SJSA1 (cell line): ENCODE data around the gene KRTAP10-7. TPM values are rescaled to one million over a fixed set of nuclear protein-coding genes. Genes with fewer than 3 reads are reported as not detected.
"Not testable (repeated sequence)": the region's sequence is repeated elsewhere in the genome, so short reads cannot be mapped to it uniquely, and the experiment has no call there.

Experiments used
- DNase-seq, 2 experiments: peaks; one replicate each; pipeline ENCODE4 v3.0.0-alpha.2; 2015 to 2020; ENCODE audit warnings: low spot score in 2 of 2, low read depth in 1 of 2
- H3K27ac ChIP-seq: fragments of 250-450 bp; sonication (Bioruptor Pico); 2 replicates; pipeline ENCODE4 v1.5.1; 2020; ENCODE audit warnings: mild to moderate bottlenecking, moderate library complexity
- H3K27me3 ChIP-seq: fragments of 250-450 bp; sonication (Bioruptor Pico); replicated peaks from 2 replicates; pipeline ENCODE4 v1.5.1; 2020; ENCODE audit warnings: mild to moderate bottlenecking, moderate library complexity
- H3K36me3 ChIP-seq: fragments of 250-450 bp; sonication (Bioruptor Pico); 2 replicates; pipeline ENCODE4 v1.5.1; 2020; ENCODE audit warnings: mild to moderate bottlenecking
- H3K4me1 ChIP-seq: fragments of 250-450 bp; sonication (Bioruptor Pico); replicated peaks from 2 replicates; pipeline ENCODE4 v1.6.1; 2021; ENCODE audit warnings: mild to moderate bottlenecking
- H3K4me3 ChIP-seq: fragments of 250-450 bp; sonication (Bioruptor Pico); 2 replicates; pipeline ENCODE4 v1.5.1; 2020; ENCODE audit warnings: mild to moderate bottlenecking
- H3K9me3 ChIP-seq: fragments of 250-450 bp; sonication (Bioruptor Pico); replicated peaks from 2 replicates; pipeline ENCODE4 v1.5.1; 2020; ENCODE audit warnings: mild to moderate bottlenecking
- total RNA-seq: library from RNA; depleted of rRNA; stranded (reverse); fragments of >200 nt; shearing (Covaris generic); gene quantifications from 2 replicates; pipeline ENCODE4 v1.2.3, GENCODE V29; 2014; rRNA removed

The KRTAP10-7 gene
- total RNA-seq, 1 experiment from 2014 or later = not detected

DNA sequence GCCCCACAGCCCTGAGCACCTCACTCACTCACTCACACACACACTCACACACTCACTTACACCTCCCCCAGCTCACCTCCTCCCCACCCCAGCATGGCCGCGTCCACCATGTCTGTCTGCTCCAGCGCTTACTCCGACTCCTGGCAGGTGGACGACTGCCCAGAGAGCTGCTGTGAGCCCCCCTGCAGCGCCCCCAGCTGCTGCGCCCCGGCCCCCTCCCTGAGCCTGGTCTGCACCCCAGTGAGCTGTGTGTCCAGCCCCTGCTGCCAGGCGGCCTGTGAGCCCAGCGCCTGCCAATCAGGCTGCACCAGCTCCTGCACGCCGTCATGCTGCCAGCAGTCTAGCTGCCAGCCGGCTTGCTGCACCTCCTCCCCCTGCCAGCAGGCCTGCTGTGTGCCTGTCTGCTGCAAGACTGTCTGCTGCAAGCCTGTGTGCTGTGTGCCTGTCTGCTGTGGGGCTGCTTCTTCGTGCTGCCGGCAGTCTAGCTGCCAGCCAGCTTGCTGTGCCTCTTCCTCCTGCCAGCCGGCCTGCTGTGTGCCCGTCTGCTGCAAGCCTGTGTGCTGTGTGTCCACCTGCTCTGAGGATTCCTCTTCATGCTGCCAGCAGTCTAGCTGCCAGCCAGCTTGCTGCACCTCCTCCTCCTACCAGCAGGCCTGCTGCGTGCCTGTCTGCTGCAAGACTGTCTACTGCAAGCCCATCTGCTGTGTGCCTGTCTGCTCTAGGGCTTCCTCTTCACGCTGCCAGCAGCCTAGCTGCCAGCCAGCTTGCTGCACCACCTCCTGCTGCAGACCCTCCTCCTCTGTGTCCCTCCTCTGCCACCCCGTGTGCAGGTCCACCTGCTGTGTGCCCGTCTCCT lies 46.2 kb downstream of the KRTAP10-7 start, which contains the start of gene KRTAP10-11:
Gene KRTAP10-11 (plus strand): TSS at position 49 of the 856 bp plus-strand sequence. CDS start 45 bp downstream, at position 94.
- DNase-seq, H3K27ac ChIP-seq, H3K27me3 ChIP-seq, H3K4me3 ChIP-seq, H3K36me3 ChIP-seq, H3K4me1 ChIP-seq, H3K9me3 ChIP-seq: not testable (repeated sequence)

DNA sequence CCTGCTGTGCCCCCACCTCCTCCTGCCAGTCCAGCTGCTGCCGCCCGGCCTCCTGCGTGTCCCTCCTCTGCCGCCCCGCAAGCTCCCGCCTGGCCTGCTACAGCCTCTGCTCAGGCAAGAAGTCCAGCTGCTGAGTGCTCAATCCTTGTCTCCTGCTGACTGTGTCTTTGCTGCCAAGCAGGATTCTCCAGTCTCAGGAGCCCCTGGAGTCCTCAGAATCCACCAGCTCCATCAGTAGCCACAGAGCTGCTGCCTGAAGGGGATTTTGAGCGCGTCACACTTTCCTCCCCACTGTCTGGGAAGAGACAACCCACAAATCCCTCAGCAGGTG lies 46.8 kb downstream of the KRTAP10-7 start:
- Histone ChIP-seq H3K27ac (no peak overlapping the region), H3K27me3 (0 out of 2 replicates have a peak, but pooled peaks cover 8% of the 10 kb centered on the region), H3K4me3 (no peak overlapping the region), H3K9me3 (no peaks in the 10 kb centered on the region; the same call in 1 of the 2 replicates), H3K4me1 (no peaks in the 10 kb centered on the region), H3K36me3 (no peaks in the 10 kb centered on the region)
- no peak for DNase-seq

- Histone ChIP-seq H3K27ac (no peak overlapping the region), H3K36me3 (no peaks in the 10 kb centered on the region), H3K9me3 (no peaks in the 10 kb centered on the region; the same call in 1 of the 2 replicates), H3K4me1 (no peaks in the 10 kb centered on the region), H3K4me3 (no peak overlapping the region), H3K27me3 (peaks cover 8% of the 10 kb centered on the region; the same call in 1 of the 2 replicates)
- DNase-seq = no peak
Measured at GRCh38 chr21:44648557-44649311, 48.3 kb downstream of the KRTAP10-7 start.

DNA sequence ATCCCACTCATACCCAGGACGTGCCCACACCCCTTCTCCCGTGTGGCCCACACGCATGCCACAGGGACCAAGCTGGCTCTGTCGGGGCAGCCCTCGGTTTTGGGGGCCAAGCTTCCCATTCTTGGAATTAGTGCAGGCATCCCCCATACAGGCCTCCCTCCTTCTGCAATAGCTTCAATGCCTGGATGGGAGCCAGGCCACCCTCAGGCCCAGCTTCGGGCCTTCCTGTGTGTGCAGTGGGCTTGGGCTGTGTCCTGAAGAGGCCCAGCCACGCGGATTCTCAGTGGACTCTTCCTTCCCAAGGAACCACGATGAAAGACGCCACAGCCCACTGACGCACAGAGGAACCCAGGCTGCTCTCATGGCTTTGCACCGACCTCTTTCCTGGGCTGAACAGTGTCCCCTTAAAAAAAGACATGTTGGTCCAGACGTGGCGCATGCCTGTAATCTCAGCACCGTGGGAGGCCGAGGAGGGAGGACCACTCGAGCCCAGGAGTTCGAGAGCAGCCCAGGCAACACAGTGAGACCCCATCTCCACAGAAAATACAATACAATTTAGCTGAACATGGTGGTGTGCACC lies 49.2 kb downstream of the KRTAP10-7 start:
- DNase-seq = no peak
- no peaks in the 10 kb centered on the region for H3K4me1 ChIP-seq
- H3K9me3 ChIP-seq = no peaks in the 10 kb centered on the region; the same call in 1 of the 2 replicates
- peaks cover 8% of the 10 kb centered on the region; the same call in 1 of the 2 replicates for H3K27me3 ChIP-seq
- H3K27ac ChIP-seq = no peak overlapping the region
- no peaks in the 10 kb centered on the region for H3K36me3 ChIP-seq
- H3K4me3 ChIP-seq = no peak overlapping the region

- DNase-seq = no peak
- Histone ChIP-seq H3K27me3 (peaks cover 8% of the 10 kb centered on the region; the same call in 1 of the 2 replicates), H3K36me3 (no peaks in the 10 kb centered on the region), H3K4me1 (no peaks in the 10 kb centered on the region), H3K4me3 (no peak overlapping the region), H3K27ac (no peak overlapping the region), H3K9me3 (no peaks in the 10 kb centered on the region; the same call in 1 of the 2 replicates)
Measured at GRCh38 chr21:44650265-44650972, 50.0 kb downstream of the KRTAP10-7 start.

- no peak for DNase-seq
- H3K4me3 ChIP-seq = no peak overlapping the region
- peaks cover 8% of the 10 kb centered on the region; the same call in 1 of the 2 replicates for H3K27me3 ChIP-seq
- H3K9me3 ChIP-seq = no peaks in the 10 kb centered on the region; the same call in 1 of the 2 replicates
- H3K4me1 ChIP-seq = no peaks in the 10 kb centered on the region
- no peak overlapping the region for H3K27ac ChIP-seq
- H3K36me3 ChIP-seq = no peaks in the 10 kb centered on the region
Measured at GRCh38 chr21:44650973-44651675, 50.7 kb downstream of the KRTAP10-7 start.

Other genes with a start within 250 kb of the KRTAP10-7 start
- 14.8 and 16.1 TPM in 2 replicates for gene TRPM2, start 247.0 kb upstream of the KRTAP10-7 start, total RNA-seq
- gene LRRC3, start 145.1 kb upstream of the KRTAP10-7 start, total RNA-seq = 1.6 and 3.0 TPM in 2 replicates
- not detected in 2 replicates for gene KRTAP10-1, start 60.4 kb upstream of the KRTAP10-7 start, total RNA-seq
- gene KRTAP10-2, start 49.1 kb upstream of the KRTAP10-7 start, total RNA-seq = not detected in 2 replicates
- gene KRTAP10-3, start 41.8 kb upstream of the KRTAP10-7 start, total RNA-seq = not detected in 2 replicates
- not detected in 2 replicates for gene KRTAP10-4, start 26.9 kb upstream of the KRTAP10-7 start, total RNA-seq
- gene KRTAP10-5, start 20.0 kb upstream of the KRTAP10-7 start, total RNA-seq = not detected in 2 replicates
- not detected in 2 replicates for gene KRTAP10-6, start 8.1 kb upstream of the KRTAP10-7 start, total RNA-seq
- not detected in 2 replicates for gene KRTAP10-8, start 11.5 kb downstream of the KRTAP10-7 start, total RNA-seq
- not detected in 2 replicates for gene KRTAP10-9, start 26.5 kb downstream of the KRTAP10-7 start, total RNA-seq
- not detected in 2 replicates for gene KRTAP10-10, start 36.8 kb downstream of the KRTAP10-7 start, total RNA-seq
- not detected in 2 replicates for gene KRTAP10-11, start 45.8 kb downstream of the KRTAP10-7 start, total RNA-seq
- not detected in 2 replicates for gene KRTAP12-4, start 54.1 kb downstream of the KRTAP10-7 start, total RNA-seq
- not detected in 2 replicates for gene KRTAP12-3, start 57.3 kb downstream of the KRTAP10-7 start, total RNA-seq
- not detected in 2 replicates for gene KRTAP12-2, start 66.3 kb downstream of the KRTAP10-7 start, total RNA-seq
- gene KRTAP12-1, start 81.6 kb downstream of the KRTAP10-7 start, total RNA-seq = not detected in 2 replicates
- gene KRTAP10-12, start 96.6 kb downstream of the KRTAP10-7 start, total RNA-seq = not detected in 2 replicates
- gene TSPEAR, start 111.0 kb downstream of the KRTAP10-7 start, total RNA-seq = not detected in 2 replicates
- gene UBE2G2, start 201.2 kb downstream of the KRTAP10-7 start, total RNA-seq = 74.7 and 110 TPM in 2 replicates
- 137 and 173 TPM in 2 replicates for gene SUMO3, start 217.5 kb downstream of the KRTAP10-7 start, total RNA-seq